Measurements from ENCODE around the gene SRGAP3. TPM values are rescaled to one million over a fixed set of nuclear protein-coding genes. Genes with fewer than 3 reads are reported as not detected.

The SRGAP3 gene
- total RNA-seq, 2 experiments from 2014 or later, result 2.2 to 3.5 TPM

GRCh38 chr3:9121366-9122001 is 128.0 kb downstream of the SRGAP3 start:
- CTCF ChIA-PET, result no interaction called here
- Mint-ChIP-seq H3K4me3 (no peak overlapping the region), H3K36me3 (no peaks in the 10 kb centered on the region), H3K27me3 (no peaks in the 10 kb centered on the region), H3K4me1 (ENCODE audit: low read depth) (no peaks in the 10 kb centered on the region), H3K27ac (no peak overlapping the region), H3K9me3 (no peaks in the 10 kb centered on the region)
- no peak for DNase-seq
- POLR2A ChIA-PET, result no interaction called here
- intact Hi-C loops (cut with micrococcal nuclease), result no loop called here

GRCh38 chr3:9119331-9119730 is 130.1 kb downstream of the SRGAP3 start:
- no peak overlapping the region for H3K4me3 Mint-ChIP-seq
- no peaks in the 10 kb centered on the region for H3K27me3 Mint-ChIP-seq

GRCh38 chr3:9118222-9118621 is 131.2 kb downstream of the SRGAP3 start:
- ChIA-PET POLR2A (no interaction called here), CTCF (no interaction called here)
- Mint-ChIP-seq H3K27ac (no peak overlapping the region), H3K4me3 (no peak overlapping the region), H3K4me1 (ENCODE audit: low read depth) (no peaks in the 10 kb centered on the region), H3K27me3 (no peaks in the 10 kb centered on the region), H3K36me3 (no peaks in the 10 kb centered on the region), H3K9me3 (no peaks in the 10 kb centered on the region)
- intact Hi-C loops (cut with micrococcal nuclease), result no loop called here
- no peak for DNase-seq

More at GRCh38 chr3:9119331-9119730, 130.1 kb downstream of the SRGAP3 start:
- intact Hi-C loops (cut with micrococcal nuclease), result no loop called here
- H3K4me1 Mint-ChIP-seq (ENCODE audit: low read depth), result no peaks in the 10 kb centered on the region
- CTCF ChIA-PET, result no interaction called here
- no peak overlapping the region for H3K27ac Mint-ChIP-seq
- POLR2A ChIA-PET, result no interaction called here
- DNase-seq, result no peak
- no peaks in the 10 kb centered on the region for H3K9me3 Mint-ChIP-seq
- H3K36me3 Mint-ChIP-seq, result no peaks in the 10 kb centered on the region

- Mint-ChIP-seq H3K4me3 (no peak overlapping the region), H3K36me3 (no peaks in the 10 kb centered on the region), H3K27ac (no peak overlapping the region), H3K27me3 (no peaks in the 10 kb centered on the region), H3K4me1 (ENCODE audit: low read depth) (no peaks in the 10 kb centered on the region), H3K9me3 (no peaks in the 10 kb centered on the region)
- DNase-seq, result no peak
- intact Hi-C loops (cut with micrococcal nuclease), result no loop called here
- CTCF ChIA-PET, result no interaction called here
- POLR2A ChIA-PET, result no interaction called here
These were observed 132.2 kb downstream of the SRGAP3 start for GRCh38 chr3:9117220-9117619.

- no peaks in the 10 kb centered on the region for H3K36me3 Mint-ChIP-seq
- H3K4me1 Mint-ChIP-seq (ENCODE audit: low read depth), result no peaks in the 10 kb centered on the region
- no peaks in the 10 kb centered on the region for H3K27me3 Mint-ChIP-seq
- no peaks in the 10 kb centered on the region for H3K9me3 Mint-ChIP-seq
- no peak overlapping the region for H3K27ac Mint-ChIP-seq
- H3K4me3 Mint-ChIP-seq, result no peak overlapping the region
- intact Hi-C loops (cut with micrococcal nuclease), result no loop called here
- ChIA-PET CTCF (no interaction called here), POLR2A (no interaction called here)
- no peak for DNase-seq
These were observed 133.1 kb downstream of the SRGAP3 start for GRCh38 chr3:9116336-9116735.

- no peaks in the 10 kb centered on the region for H3K27me3 Mint-ChIP-seq
- H3K36me3 Mint-ChIP-seq, result no peaks in the 10 kb centered on the region
- no peak overlapping the region for H3K27ac Mint-ChIP-seq
- no peaks in the 10 kb centered on the region for H3K9me3 Mint-ChIP-seq
- POLR2A ChIA-PET, result no interaction called here
- H3K4me3 Mint-ChIP-seq, result no peak overlapping the region
- H3K4me1 Mint-ChIP-seq (ENCODE audit: low read depth), result no peaks in the 10 kb centered on the region
- DNase-seq, result no peak
- intact Hi-C loops (cut with micrococcal nuclease), result no loop called here
- CTCF ChIA-PET, result no interaction called here
These were observed 134.1 kb downstream of the SRGAP3 start for GRCh38 chr3:9115336-9115735.

GRCh38 chr3:9113040-9113439 is 136.4 kb downstream of the SRGAP3 start:
- no peak overlapping the region for H3K27ac Mint-ChIP-seq
- no peaks in the 10 kb centered on the region for H3K27me3 Mint-ChIP-seq
- DNase-seq, result no peak
- no peaks in the 10 kb centered on the region for H3K4me1 Mint-ChIP-seq (ENCODE audit: low read depth)
- CTCF ChIA-PET, result no interaction called here
- no peaks in the 10 kb centered on the region for H3K36me3 Mint-ChIP-seq
- no peaks in the 10 kb centered on the region for H3K9me3 Mint-ChIP-seq
- intact Hi-C loops (cut with micrococcal nuclease), result no loop called here
- H3K4me3 Mint-ChIP-seq, result no peak overlapping the region
- POLR2A ChIA-PET, result no interaction called here

GRCh38 chr3:9111866-9112265 is 137.6 kb downstream of the SRGAP3 start:
- H3K36me3 Mint-ChIP-seq, result no peaks in the 10 kb centered on the region
- no peaks in the 10 kb centered on the region for H3K4me1 Mint-ChIP-seq (ENCODE audit: low read depth)
- H3K4me3 Mint-ChIP-seq, result no peak overlapping the region
- intact Hi-C loops (cut with micrococcal nuclease), result no loop called here
- H3K9me3 Mint-ChIP-seq, result no peaks in the 10 kb centered on the region
- ChIA-PET POLR2A (no interaction called here), CTCF (interaction anchor here (0.8 kb wide), 1 partner anchor 198 kb away, joined by 3 read pairs; no protein-coding TSS in a partner anchor)
- DNase-seq, result no peak
- H3K27ac Mint-ChIP-seq, result no peak overlapping the region
- H3K27me3 Mint-ChIP-seq, result no peaks in the 10 kb centered on the region

- no peaks in the 10 kb centered on the region for H3K36me3 Mint-ChIP-seq
- intact Hi-C loops (cut with micrococcal nuclease), result no loop called here
- POLR2A ChIA-PET, result no interaction called here
- no peak for DNase-seq
- H3K27me3 Mint-ChIP-seq, result no peaks in the 10 kb centered on the region
- no peaks in the 10 kb centered on the region for H3K9me3 Mint-ChIP-seq
- H3K4me3 Mint-ChIP-seq, result no peak overlapping the region
- CTCF ChIA-PET, result interaction anchor here (0.8 to 1.6 kb wide), 2 partner anchors 124 to 199 kb away, joined by 3 to 5 read pairs; no protein-coding TSS in a partner anchor
- no peak overlapping the region for H3K27ac Mint-ChIP-seq
- no peaks in the 10 kb centered on the region for H3K4me1 Mint-ChIP-seq (ENCODE audit: low read depth)
These were observed 138.0 kb downstream of the SRGAP3 start for GRCh38 chr3:9111417-9111816.

- intact Hi-C loops (cut with micrococcal nuclease), result no loop called here
- H3K4me3 Mint-ChIP-seq, result no peak overlapping the region
- DNase-seq, result no peak
- H3K4me1 Mint-ChIP-seq (ENCODE audit: low read depth), result no peaks in the 10 kb centered on the region
- no peaks in the 10 kb centered on the region for H3K9me3 Mint-ChIP-seq
- ChIA-PET POLR2A (no interaction called here), CTCF (interaction anchor here (1.6 kb wide), 1 partner anchor 123 kb away, joined by 5 read pairs; no protein-coding TSS in a partner anchor)
- H3K27ac Mint-ChIP-seq, result no peak overlapping the region
- H3K36me3 Mint-ChIP-seq, result no peaks in the 10 kb centered on the region
- H3K27me3 Mint-ChIP-seq, result no peaks in the 10 kb centered on the region
These were observed 138.6 kb downstream of the SRGAP3 start for GRCh38 chr3:9110802-9111201.

- no peak for DNase-seq
- POLR2A ChIA-PET, result no interaction called here
- Mint-ChIP-seq H3K36me3 (no peaks in the 10 kb centered on the region), H3K27me3 (no peaks in the 10 kb centered on the region), H3K9me3 (no peaks in the 10 kb centered on the region), H3K4me3 (no peak overlapping the region), H3K4me1 (ENCODE audit: low read depth) (no peaks in the 10 kb centered on the region), H3K27ac (no peak overlapping the region)
- CTCF ChIA-PET, result interaction anchor here (1.6 kb wide), 1 partner anchor 123 kb away, joined by 5 read pairs; no protein-coding TSS in a partner anchor
- intact Hi-C loops (cut with micrococcal nuclease), result no loop called here
These were observed 139.1 kb downstream of the SRGAP3 start for GRCh38 chr3:9110316-9110715.

GRCh38 chr3:9109568-9109914 is 139.9 kb downstream of the SRGAP3 start:
- no peak overlapping the region for H3K4me3 Mint-ChIP-seq
- POLR2A ChIA-PET, result no interaction called here

GRCh38 chr3:9108876-9109567 is 140.4 kb downstream of the SRGAP3 start:
- H3K9me3 Mint-ChIP-seq, result no peaks in the 10 kb centered on the region
- no peak overlapping the region for H3K27ac Mint-ChIP-seq
- POLR2A ChIA-PET, result no interaction called here
- DNase-seq, result no peak
- H3K27me3 Mint-ChIP-seq, result no peaks in the 10 kb centered on the region
- H3K36me3 Mint-ChIP-seq, result no peaks in the 10 kb centered on the region
- H3K4me1 Mint-ChIP-seq (ENCODE audit: low read depth), result no peaks in the 10 kb centered on the region
- intact Hi-C loops (cut with micrococcal nuclease), result no loop called here
- CTCF ChIA-PET, result no interaction called here
- no peak overlapping the region for H3K4me3 Mint-ChIP-seq

More at GRCh38 chr3:9109568-9109914, 139.9 kb downstream of the SRGAP3 start:
- no peaks in the 10 kb centered on the region for H3K9me3 Mint-ChIP-seq
- H3K36me3 Mint-ChIP-seq, result no peaks in the 10 kb centered on the region
- DNase-seq, result no peak
- H3K27me3 Mint-ChIP-seq, result no peaks in the 10 kb centered on the region
- H3K27ac Mint-ChIP-seq, result no peak overlapping the region
- intact Hi-C loops (cut with micrococcal nuclease), result no loop called here
- CTCF ChIA-PET, result no interaction called here
- H3K4me1 Mint-ChIP-seq (ENCODE audit: low read depth), result no peaks in the 10 kb centered on the region
